Hypothalamus (tissue), 51 donors: ENCODE results near the gene TAF8.

Experiments
- DNase-seq, 51 donors: peaks; one replicate each; lab custom pipeline; 2025; lab: John Stamatoyannopoulos, UW

TAF8 gene

GRCh38 chr6:42093582-42094329, 43.4 kb downstream of the TAF8 start:
- no peak for DNase-seq

GRCh38 chr6:42095094-42095493, 44.8 kb downstream of the TAF8 start:
- DNase-seq, result no peak

GRCh38 chr6:42095776-42096541, 45.6 kb downstream of the TAF8 start:
- no peak for DNase-seq

DNA sequence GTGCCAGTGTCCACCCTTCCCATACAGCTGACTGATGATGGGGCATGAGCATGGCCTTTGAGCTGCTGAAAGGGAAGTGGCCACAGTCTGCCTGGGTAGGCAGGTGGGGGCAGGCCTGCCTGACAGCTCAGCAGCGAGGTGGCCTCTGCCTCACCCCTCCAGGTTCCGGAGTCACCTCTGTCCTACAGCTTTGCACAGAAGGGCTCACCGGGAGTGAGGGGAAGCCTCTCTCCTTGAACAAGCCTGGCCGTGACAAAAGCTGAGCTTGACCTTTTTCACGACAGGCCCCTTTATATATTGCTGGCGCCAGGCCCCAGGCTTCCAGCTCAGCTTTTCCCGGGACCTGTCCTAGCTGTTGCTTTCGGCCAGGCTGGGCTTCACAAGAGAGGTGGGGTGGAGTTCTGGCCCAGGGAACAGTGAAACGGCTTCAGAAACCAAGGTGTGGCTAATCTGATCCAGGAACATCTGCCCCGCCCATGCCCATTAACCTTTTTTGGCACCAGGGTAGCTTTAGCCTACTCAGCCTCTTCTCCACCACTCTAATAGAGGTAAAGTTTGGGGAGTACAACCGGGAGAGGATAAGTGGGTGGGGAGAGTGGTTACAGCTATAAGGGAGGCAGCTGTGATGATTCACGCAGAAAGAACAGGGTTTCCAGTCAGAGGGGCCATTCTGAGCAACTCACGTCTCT, 49.2 kb downstream of the TAF8 start:
- DNase-seq, result peak in 1 of 51 donors; percentile 7

- no peak for DNase-seq
Observed at GRCh38 chr6:42100029-42100901, 49.9 kb downstream of the TAF8 start.

DNA sequence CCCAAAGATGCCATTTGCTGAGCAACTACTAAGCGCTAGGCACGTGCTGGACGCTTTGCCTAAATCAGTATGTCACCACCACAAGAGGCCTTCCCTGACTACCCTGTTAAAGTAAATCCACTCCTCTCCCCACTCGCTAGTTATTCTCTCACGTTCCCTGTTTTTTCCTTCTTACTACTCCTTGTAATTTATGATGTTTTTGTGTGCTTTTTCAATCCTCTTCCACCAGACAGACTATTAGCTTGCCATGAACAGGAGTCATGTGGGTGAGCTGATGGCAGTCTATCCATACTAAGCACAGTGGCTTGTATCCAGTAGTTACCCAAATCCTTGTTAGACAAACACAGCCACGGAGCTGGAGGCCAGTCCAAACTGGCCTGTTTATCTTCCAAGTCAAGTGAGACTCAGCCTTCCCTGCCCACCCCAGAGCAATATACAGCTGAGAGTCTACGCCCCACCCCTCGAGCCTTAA, 50.9 kb downstream of the TAF8 start:
- no peak for DNase-seq

DNA sequence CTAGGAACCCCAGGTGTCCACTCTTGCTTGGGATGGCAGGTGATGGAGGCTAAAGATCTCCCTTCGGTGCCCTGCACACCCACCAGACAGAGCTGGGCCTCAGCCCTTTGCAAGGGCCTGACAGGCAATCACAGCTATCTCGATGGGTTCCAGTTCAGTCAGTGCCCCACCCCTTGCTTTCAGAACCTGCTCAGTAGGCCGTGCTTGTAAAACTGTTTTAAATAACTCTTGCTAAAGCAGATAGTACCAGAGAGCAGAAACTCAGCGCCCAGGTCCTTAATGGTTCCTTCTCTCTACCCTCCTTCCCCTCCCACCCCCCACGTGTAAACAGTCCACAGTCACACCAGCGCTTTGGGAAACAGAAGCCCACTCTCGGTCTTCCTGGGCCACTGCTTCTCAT, 52.9 kb downstream of the TAF8 start:
- no peak for DNase-seq

GRCh38 chr6:42103753-42104094, 53.4 kb downstream of the TAF8 start:
- no peak for DNase-seq

GRCh38 chr6:42104095-42104803, 53.9 kb downstream of the TAF8 start:
- peak in 19 of 51 donors; percentile 2 to 54 (median 13) for DNase-seq

- DNase-seq, result no peak
Observed at GRCh38 chr6:42104804-42105125, 54.4 kb downstream of the TAF8 start.

- no peak for DNase-seq
Observed at GRCh38 chr6:42105156-42105648, 54.9 kb downstream of the TAF8 start.

- no peak for DNase-seq
Observed at GRCh38 chr6:42105709-42106108, 55.4 kb downstream of the TAF8 start.

DNA sequence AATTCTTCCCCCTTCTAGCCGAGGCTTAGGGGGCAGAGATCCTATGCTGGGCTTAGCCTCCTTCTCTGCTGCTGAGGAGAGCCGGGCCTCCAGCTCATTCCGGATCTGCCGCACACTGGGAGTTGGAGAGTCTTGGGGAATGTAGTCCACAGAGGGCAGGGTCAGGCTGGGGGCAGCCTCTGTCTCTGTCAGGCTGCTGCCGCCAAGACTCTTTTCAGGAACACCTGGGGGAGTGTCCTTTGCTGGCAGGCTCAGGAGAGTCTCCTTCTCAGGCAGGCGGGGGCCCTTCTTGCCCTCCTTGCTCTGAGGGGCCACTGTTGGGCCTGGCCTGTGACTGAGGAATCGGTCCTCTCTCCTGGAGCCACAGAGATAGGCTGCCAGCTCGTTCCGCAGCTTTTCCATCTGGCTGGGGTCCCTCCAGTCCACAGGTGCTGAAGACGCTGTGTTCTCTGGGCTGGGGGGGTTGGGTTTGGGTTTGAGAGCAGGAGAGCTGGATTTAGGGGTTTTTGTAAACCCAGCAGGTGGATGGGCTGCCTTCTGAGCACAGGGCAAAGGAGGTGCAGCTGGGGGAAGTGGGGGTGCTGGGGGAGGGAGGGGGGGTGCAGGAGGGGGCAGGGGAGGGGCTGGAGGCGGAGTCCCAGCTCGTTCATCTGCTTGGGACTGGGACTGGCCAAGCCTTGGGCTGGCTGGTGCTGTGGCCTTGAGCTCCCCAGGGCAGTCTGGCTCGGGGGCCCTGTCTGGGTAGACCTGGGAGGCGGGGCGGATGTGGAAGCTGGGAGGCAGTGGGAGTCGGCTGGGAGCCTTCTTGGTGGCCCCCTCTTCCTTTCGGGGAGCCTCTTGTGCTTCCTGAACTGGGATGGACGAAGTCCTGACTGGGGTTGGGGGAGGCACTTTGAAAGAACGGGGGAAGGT, 56.0 kb downstream of the TAF8 start:
- no peak for DNase-seq

DNA sequence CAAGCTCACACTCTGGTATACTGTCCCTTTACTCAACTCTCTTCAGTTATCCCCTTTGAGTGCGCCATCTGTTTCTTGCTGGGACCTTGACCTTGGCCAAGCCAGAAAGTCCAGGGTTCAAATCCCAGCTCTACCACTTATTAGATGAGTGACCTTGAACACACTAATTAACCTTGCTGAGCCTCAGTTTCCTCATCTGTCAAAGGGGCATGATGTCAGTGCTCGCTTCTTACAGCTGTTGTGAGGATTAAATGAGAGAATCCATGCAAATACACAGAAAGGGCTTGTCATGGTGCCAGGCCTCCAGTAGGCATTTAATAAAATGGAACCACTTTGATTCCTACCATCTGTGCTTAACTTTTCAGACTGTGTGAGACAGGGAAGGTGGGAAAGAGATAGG, 57.7 kb downstream of the TAF8 start:
- no peak for DNase-seq

DNA sequence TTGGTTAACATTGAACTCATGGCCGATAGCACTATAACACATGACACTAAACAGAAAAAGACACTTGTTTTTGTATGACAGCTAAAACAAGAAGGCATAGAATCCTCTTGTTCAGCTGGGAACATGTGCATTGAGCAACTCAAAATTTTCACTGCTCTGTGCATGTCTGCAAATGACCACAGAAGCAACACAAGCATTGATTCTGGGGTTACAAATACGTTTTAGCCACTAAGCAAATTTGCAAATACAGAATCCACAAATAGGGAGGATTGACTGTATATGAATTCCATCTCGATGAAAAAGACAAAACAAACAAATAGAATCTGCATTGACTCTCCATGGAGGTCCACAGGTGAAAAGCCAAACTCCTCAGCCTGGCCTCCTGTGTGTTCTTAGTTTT, 60.4 kb downstream of the TAF8 start:
- no peak for DNase-seq

- DNase-seq, result no peak
Observed at GRCh38 chr6:42112351-42112750, 62.0 kb downstream of the TAF8 start.

- DNase-seq, result no peak
Observed at GRCh38 chr6:42113936-42114636, 63.8 kb downstream of the TAF8 start.

DNA sequence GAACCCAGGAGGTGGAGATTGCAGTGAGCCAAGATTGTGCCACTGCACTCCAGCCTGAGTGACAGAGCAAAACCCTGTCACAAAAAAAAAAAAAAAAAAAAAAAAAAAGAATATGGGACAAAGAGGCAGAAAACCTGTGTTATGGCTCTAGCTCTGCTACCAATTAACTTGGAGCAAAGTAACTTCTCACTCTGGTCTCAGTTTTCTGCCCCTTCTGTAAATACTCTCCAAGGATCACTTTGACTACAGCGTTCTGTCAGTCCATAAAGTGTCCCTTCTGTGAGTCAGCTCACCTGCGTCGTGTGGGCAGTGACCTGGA, 67.5 kb downstream of the TAF8 start:
- DNase-seq, result no peak
